ENCODE data around the gene FBXO42. TPM values are rescaled to one million over a fixed set of nuclear protein-coding genes. Genes with fewer than 3 reads are reported as not detected.
"Not testable (repeated sequence)": the region's sequence is repeated elsewhere in the genome, so short reads cannot be mapped to it uniquely, and the experiment has no call there.

The FBXO42 gene
- total RNA-seq, 6 experiments from 2014 or later, result 7.9 to 14.1 (median 10.2) TPM

- peaks cover 0 to 7% (median 0%) of the 10 kb centered on the region in 4 donors for H3K4me1 ChIP-seq
- WGBS (ENCODE audit: insufficient coverage, low coverage, low lambda C conversion rate, missing lambda C conversion rate), result 17% methylated on average over 7 of the region's 46 CpGs
- intact Hi-C loops (cut with DNase I), result no loop called here
- H3K9me3 ChIP-seq, result no peaks in the 10 kb centered on the region
- no peak overlapping the region for H3K27ac ChIP-seq
- H3K36me3 ChIP-seq, result no peaks in the 10 kb centered on the region
- peak overlapping the region; percentile 33 to 51 (median 47) for H3K4me3 ChIP-seq
- ATAC-seq (peak; percentile 96 to 98 (median 97)), DNase-seq (peak; percentile 86 to 93 (median 90))
- H3K27me3 ChIP-seq, result no peaks in the 10 kb centered on the region
- peak; percentile 53 for TF ChIP-seq POLR2A (IDR thresholded peaks at IDR 0.05)
- TF ChIP-seq CTCF (IDR thresholded peaks at IDR 0.05), result no peak
Observed at GRCh38 chr1:16226490-16227179, 125.6 kb downstream of the FBXO42 start.

GRCh38 chr1:16226129-16226489 lies 126.2 kb downstream of the FBXO42 start:
- H3K36me3 ChIP-seq, result no peaks in the 10 kb centered on the region
- H3K4me3 ChIP-seq, result peak overlapping the region; percentile 33 to 51 (median 47)
- no peaks in the 10 kb centered on the region for H3K9me3 ChIP-seq
- no peak for DNase-seq
- peaks cover 0 to 7% (median 0%) of the 10 kb centered on the region in 4 donors for H3K4me1 ChIP-seq
- intact Hi-C loops (cut with DNase I), result no loop called here
- no peak for TF ChIP-seq CTCF (IDR thresholded peaks at IDR 0.05)
- TF ChIP-seq POLR2A (IDR thresholded peaks at IDR 0.05), result no peak
- no peak overlapping the region for H3K27ac ChIP-seq
- WGBS (ENCODE audit: insufficient coverage, low coverage, low lambda C conversion rate, missing lambda C conversion rate), result 100% methylated on average over 1 of the region's 7 CpGs
- no peak for ATAC-seq
- no peaks in the 10 kb centered on the region for H3K27me3 ChIP-seq

GRCh38 chr1:16224472-16224871 lies 127.8 kb downstream of the FBXO42 start:
- TF ChIP-seq CTCF (IDR thresholded peaks at IDR 0.05) (no peak), POLR2A (IDR thresholded peaks at IDR 0.05) (no peak)
- Histone ChIP-seq H3K27ac (no peak overlapping the region), H3K9me3 (no peaks in the 10 kb centered on the region), H3K4me3 (no peak overlapping the region), H3K4me1 (peaks cover 0 to 7% (median 0%) of the 10 kb centered on the region in 4 donors), H3K36me3 (no peaks in the 10 kb centered on the region), H3K27me3 (no peaks in the 10 kb centered on the region)
- 80% methylated on average over 2 of the region's 3 CpGs for WGBS (ENCODE audit: insufficient coverage, low coverage, low lambda C conversion rate, missing lambda C conversion rate)
- DNase-seq, result no peak
- intact Hi-C loops (cut with DNase I), result no loop called here
- no peak for ATAC-seq

- H3K9me3 ChIP-seq; H3K4me3 ChIP-seq; H3K4me1 ChIP-seq; ATAC-seq; DNase-seq; H3K27me3 ChIP-seq; H3K36me3 ChIP-seq; H3K27ac ChIP-seq; intact Hi-C loops (cut with DNase I): not testable (repeated sequence)
- WGBS (ENCODE audit: insufficient coverage, low coverage, low lambda C conversion rate, missing lambda C conversion rate), result 92% methylated on average over 14 of the region's 14 CpGs
Observed at GRCh38 chr1:16222716-16223115, 129.6 kb downstream of the FBXO42 start.

GRCh38 chr1:16221499-16221898 lies 130.8 kb downstream of the FBXO42 start:
- H3K4me1 ChIP-seq, result peaks cover 0 to 17% (median 0%) of the 10 kb centered on the region in 4 donors
- no peak overlapping the region for H3K4me3 ChIP-seq
- DNase-seq (no peak), ATAC-seq (no peak)
- no peaks in the 10 kb centered on the region for H3K27me3 ChIP-seq
- TF ChIP-seq CTCF (IDR thresholded peaks at IDR 0.05) (no peak), POLR2A (IDR thresholded peaks at IDR 0.05) (no peak)
- H3K36me3 ChIP-seq, result no peaks in the 10 kb centered on the region
- 100% methylated on average over 1 of the region's 1 CpG for WGBS (ENCODE audit: insufficient coverage, low coverage, low lambda C conversion rate, missing lambda C conversion rate)
- H3K27ac ChIP-seq, result no peak overlapping the region
- H3K9me3 ChIP-seq, result no peaks in the 10 kb centered on the region
- intact Hi-C loops (cut with DNase I), result no loop called here

All from right lobe of liver (tissue), 6 donors.